Measurements from ENCODE around the gene SPACDR. TPM values are rescaled to one million over a fixed set of nuclear protein-coding genes. Genes with fewer than 3 reads are reported as not detected.

Gene SPACDR
- total RNA-seq, 2 donors from 2014 or later = 0.54 to 0.74 TPM

DNA sequence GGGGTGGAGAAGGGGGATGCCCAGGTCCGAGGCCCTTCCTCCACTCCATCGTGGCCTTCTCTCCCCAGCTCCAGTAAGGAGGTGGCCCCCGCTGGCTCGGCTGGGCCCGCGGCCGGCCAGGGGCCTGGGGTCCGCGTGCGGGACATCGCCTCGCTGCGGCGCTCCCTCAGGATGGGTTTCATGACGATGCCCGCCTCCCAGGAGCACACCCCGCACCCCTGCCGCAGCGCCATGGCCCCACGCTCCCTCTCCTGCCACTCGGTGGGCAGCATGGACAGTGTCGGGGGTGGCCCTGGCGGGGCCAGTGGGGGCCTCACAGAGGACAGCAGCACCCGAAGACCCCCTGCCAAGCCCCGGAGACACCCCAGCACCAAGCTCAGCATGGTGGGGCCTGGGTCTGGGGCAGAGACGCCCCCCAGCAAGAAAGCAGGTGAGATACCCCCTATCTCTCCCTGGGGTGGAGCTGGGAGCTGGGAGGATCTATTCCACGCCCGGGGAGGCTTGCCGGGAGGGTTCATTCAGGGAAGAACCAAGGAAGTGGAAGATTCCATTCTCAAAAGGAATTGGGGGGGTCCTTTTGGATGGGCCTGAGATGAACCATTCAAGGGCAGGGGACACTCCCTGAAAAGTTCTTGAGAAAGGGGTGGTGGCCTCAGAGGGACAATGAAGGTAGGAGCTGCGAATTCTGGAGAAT lies 22.8 kb upstream of the SPACDR start:
- Histone ChIP-seq H3K27ac (no peak overlapping the region), H3K9me3 (no peaks in the 10 kb centered on the region), H3K4me1 (peaks cover 6% of the 10 kb centered on the region), H3K36me3 (no peaks in the 10 kb centered on the region), H3K27me3 (no peaks in the 10 kb centered on the region), H3K4me3 (no peak overlapping the region), H3K9ac (ENCODE audit: low read depth in 2 of 2, low read length in 2 of 2) (no peak overlapping the region)
- DNase-seq = no peak
- TF ChIP-seq, protein P1, sequence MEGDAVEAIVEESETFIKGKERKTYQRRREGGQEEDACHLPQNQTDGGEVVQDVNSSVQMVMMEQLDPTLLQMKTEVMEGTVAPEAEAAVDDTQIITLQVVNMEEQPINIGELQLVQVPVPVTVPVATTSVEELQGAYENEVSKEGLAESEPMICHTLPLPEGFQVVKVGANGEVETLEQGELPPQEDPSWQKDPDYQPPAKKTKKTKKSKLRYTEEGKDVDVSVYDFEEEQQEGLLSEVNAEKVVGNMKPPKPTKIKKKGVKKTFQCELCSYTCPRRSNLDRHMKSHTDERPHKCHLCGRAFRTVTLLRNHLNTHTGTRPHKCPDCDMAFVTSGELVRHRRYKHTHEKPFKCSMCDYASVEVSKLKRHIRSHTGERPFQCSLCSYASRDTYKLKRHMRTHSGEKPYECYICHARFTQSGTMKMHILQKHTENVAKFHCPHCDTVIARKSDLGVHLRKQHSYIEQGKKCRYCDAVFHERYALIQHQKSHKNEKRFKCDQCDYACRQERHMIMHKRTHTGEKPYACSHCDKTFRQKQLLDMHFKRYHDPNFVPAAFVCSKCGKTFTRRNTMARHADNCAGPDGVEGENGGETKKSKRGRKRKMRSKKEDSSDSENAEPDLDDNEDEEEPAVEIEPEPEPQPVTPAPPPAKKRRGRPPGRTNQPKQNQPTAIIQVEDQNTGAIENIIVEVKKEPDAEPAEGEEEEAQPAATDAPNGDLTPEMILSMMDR (IDR thresholded peaks at IDR 0.05) = no peak
- intact Hi-C loops (cut with DNase I) = no loop called here

DNA sequence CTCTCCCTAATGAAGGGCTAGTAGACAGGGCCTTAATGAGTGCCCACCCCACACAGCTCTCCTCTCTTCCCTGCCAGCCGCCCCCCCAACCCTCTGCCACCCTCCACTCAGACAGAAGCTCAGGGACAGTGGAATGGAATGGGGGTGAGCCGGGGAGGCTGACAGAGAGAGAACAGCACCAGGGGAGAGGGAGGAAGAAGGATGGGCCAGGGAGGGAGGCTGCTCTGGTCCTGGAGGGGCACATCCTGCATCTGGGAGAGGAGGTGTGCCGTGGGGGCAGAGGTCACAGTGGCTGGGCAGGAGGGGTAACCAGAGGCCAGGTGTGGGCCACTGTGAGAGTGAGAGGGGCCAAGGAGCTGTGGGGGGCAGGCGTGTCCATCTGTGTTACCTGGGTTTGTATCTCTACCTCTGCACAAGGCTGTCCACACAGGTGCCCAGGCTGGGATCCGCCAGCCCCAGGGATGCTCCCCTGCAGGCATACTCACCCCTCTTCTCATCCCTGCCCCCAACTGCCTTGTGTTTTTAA lies 22.1 kb upstream of the SPACDR start:
- Histone ChIP-seq H3K4me3 (no peak overlapping the region), H3K9me3 (no peaks in the 10 kb centered on the region), H3K4me1 (peaks cover 6% of the 10 kb centered on the region), H3K27me3 (no peaks in the 10 kb centered on the region), H3K36me3 (no peaks in the 10 kb centered on the region), H3K27ac (no peak overlapping the region), H3K9ac (ENCODE audit: low read depth in 2 of 2, low read length in 2 of 2) (no peak overlapping the region)
- DNase-seq = no peak
- intact Hi-C loops (cut with DNase I) = no loop called here
- TF ChIP-seq, protein P1 (IDR thresholded peaks at IDR 0.05) = no peak

DNA sequence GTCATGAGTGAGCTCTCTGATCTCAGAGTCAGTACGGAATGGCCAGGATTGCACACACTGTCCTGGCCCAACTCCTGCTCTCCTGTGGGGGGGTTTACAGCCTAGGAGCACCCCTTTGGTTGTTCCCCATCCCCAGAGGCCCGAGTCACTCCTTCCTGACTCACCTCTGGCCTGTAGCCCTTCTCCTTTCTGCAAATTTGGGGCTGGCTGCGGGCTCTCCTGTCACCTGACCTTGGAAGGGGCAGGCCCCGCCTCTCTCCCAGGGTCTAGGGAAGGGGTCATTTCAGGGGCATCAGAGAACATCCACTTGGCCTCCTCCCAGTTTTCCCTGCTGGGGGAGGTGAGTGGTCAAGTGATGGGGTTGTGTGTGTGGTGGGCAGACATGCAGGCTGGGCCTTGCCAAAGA lies 21.4 kb upstream of the SPACDR start:
- Histone ChIP-seq H3K4me3 (no peak overlapping the region), H3K9ac (ENCODE audit: low read depth in 2 of 2, low read length in 2 of 2) (no peak overlapping the region), H3K27ac (no peak overlapping the region), H3K27me3 (no peaks in the 10 kb centered on the region), H3K9me3 (no peaks in the 10 kb centered on the region), H3K4me1 (peaks cover 6% of the 10 kb centered on the region), H3K36me3 (no peaks in the 10 kb centered on the region)
- TF ChIP-seq, protein P1 (IDR thresholded peaks at IDR 0.05) = no peak
- DNase-seq = no peak
- intact Hi-C loops (cut with DNase I) = no loop called here

DNA sequence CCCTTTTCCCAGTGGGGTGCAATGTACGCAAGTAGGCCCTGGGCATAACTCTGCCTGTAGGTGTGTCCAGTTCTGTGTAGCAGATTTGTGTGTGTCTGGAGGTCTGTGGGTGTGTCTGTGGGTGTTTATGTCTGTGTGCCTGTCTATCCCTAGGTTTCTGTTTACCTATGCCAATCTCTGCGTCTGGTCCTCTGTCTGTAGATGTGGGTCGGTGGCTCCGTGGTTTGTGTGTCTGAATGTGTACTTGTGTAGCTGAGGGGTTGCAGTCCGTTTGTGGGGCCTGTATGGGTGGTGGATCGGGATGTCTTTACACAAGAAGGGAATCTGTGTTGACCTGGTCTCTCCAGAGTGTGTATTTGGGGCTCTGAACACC lies 20.6 kb upstream of the SPACDR start:
- H3K9me3 ChIP-seq = no peaks in the 10 kb centered on the region
- TF ChIP-seq, protein P1 (IDR thresholded peaks at IDR 0.05) = no peak
- DNase-seq = no peak
- peaks cover 6% of the 10 kb centered on the region for H3K4me1 ChIP-seq
- H3K27me3 ChIP-seq = no peaks in the 10 kb centered on the region
- H3K4me3 ChIP-seq = no peak overlapping the region
- no peak overlapping the region for H3K27ac ChIP-seq
- intact Hi-C loops (cut with DNase I) = no loop called here
- H3K36me3 ChIP-seq = no peaks in the 10 kb centered on the region
- no peak overlapping the region for H3K9ac ChIP-seq (ENCODE audit: low read depth in 2 of 2, low read length in 2 of 2)

DNA sequence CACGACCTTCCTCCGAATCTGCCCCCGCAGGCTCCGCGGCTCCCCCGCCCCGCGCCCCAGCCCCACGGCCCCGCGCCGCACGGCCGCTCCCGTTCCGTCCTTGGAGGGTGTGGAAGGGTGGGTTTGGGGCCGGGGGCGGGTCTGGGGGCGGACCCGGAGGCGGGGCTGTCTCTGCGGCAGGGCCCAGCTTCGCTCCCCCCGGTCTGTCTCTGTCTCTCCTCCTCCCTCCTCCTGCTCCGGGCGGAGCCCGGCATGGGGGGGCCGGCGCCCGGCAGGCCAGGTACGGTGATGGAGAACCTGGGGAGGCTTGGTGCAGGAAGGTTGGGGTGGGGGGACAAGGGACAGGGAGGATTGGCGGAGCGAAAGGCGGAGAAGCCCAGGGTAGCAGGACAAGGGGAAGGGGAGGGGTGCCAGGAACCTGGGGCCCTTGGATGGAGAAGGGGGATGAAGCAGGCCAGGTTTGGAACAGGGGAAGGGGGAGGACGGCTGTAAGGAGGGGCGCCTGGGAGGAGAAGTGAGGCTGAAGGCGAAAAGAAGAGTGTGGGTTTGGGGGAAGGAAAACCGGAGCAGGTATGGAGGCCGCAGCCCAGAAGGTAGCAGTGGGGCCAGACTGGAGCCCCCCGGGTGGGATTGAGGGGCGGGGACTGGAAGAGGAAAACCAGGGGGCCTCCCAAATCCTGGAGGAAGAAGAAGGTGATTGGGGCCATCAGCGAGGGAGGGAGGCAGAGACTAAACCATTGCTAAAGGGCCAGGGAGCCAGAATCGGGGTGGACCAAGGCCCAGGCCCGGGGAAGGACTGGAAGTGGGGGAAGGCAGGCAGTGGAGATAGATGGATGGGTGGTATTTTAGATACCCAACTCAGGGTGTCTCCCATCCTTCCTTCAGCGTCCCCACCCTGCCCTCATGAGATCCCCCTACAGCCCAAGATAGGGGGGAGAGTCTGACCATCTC lies 19.9 kb upstream of the SPACDR start, which contains the start of gene NYAP1:
Gene NYAP1, plus strand, starts transcription at position 206 of the 951 bp plus-strand sequence. CDS start 1,385 bp downstream, outside the sequence.
- peak within 1 kb of the TSS; percentile 42 for H3K4me3 ChIP-seq
- no peaks in the 10 kb centered on the region for H3K27me3 ChIP-seq
- DNase-seq = peak; percentile 64
- no peak within 1 kb of the TSS for H3K27ac ChIP-seq
- H3K9ac ChIP-seq (ENCODE audit: low read depth in 2 of 2, low read length in 2 of 2) = peak within 1 kb of the TSS; percentile 46 to 71
- peaks cover 6% of the 10 kb centered on the region for H3K4me1 ChIP-seq
- H3K36me3 ChIP-seq = no peaks in the 10 kb centered on the region
- TF ChIP-seq, protein P1 (IDR thresholded peaks at IDR 0.05) = no peak
- H3K9me3 ChIP-seq = no peaks in the 10 kb centered on the region
- intact Hi-C loops (cut with DNase I) = no loop called here
